Astrocyte (in vitro differentiated cells and primary cell): ENCODE data around the gene LEMD1.

Experiments used
- CTCF ChIP-seq: IDR thresholded peaks from 2 replicates; pipeline ENCODE4 v1.5.1; 2011; ENCODE audit warnings: low read depth, mild to moderate bottlenecking, inconsistent platforms, low read length, moderate library complexity; ENCODE audit not compliant: insufficient read depth
- EZH2 ChIP-seq: IDR thresholded peaks from 2 replicates; pipeline ENCODE4 v1.6.1; 2012; ENCODE audit warnings: mild to moderate bottlenecking, low read length, inconsistent platforms; ENCODE audit not compliant: insufficient read depth

- TF ChIP-seq CTCF, result no peak
- no peak for TF ChIP-seq EZH2
Measured at GRCh38 chr1:205373022-205373797, 48.6 kb downstream of the LEMD1 start.
